PFSK-1 (cell line): ENCODE data around the gene ZNF485.

Experiments used
- POLR2AphosphoS5 ChIP-seq: IDR thresholded peaks from 2 replicates; pipeline ENCODE4 v1.6.1; 2012; ENCODE audit warnings: low read depth, mild to moderate bottlenecking, control low read depth, low read length, moderate library complexity
- REST ChIP-seq, 2 experiments: IDR thresholded peaks; 2 replicates each; pipeline versions ENCODE4 v1.6.1 to v1.8.0; 2011 to 2012; ENCODE audit warnings: low read depth in 2 of 2, low read length in 2 of 2, control low read depth in 1 of 2, inconsistent platforms in 1 of 2, mild to moderate bottlenecking in 1 of 2, moderate library complexity in 1 of 2; ENCODE audit not compliant: insufficient read depth in 1 of 2
- SIN3A ChIP-seq: IDR thresholded peaks from 2 replicates; pipeline ENCODE4 v1.6.1; 2012; ENCODE audit warnings: mild to moderate bottlenecking, low read length, moderate library complexity, borderline replicate concordance; ENCODE audit not compliant: insufficient read depth
- TAF1 ChIP-seq: IDR thresholded peaks from 2 replicates; pipeline ENCODE4 v1.6.1; 2012; ENCODE audit warnings: low read length, control low read depth, borderline replicate concordance; ENCODE audit not compliant: insufficient read depth

GRCh38 chr10:43610636-43611035 lies 4.4 kb downstream of the ZNF485 start:
- TF ChIP-seq REST (IDR thresholded peaks at IDR 0.05; ENCODE audit: insufficient read depth in 1 of 2, low read depth in 2 of 2, low read length in 2 of 2) (no peak), POLR2AphosphoS5 (no peak), TAF1 (no peak), SIN3A (no peak)
